Measurements from ENCODE around the gene DAAM2. TPM values are rescaled to one million over a fixed set of nuclear protein-coding genes. Genes with fewer than 3 reads are reported as not detected.

DAAM2 gene
- total and polyA plus RNA-seq, 2 experiments from 2014 or later = 1.8 to 5.6 TPM

- H3K79me2 ChIP-seq (ENCODE audit: insufficient read depth) = no peaks in the 10 kb centered on the region
- peaks cover 4% of the 10 kb centered on the region; the same call in 1 of the 2 replicates for H3K4me1 ChIP-seq (ENCODE audit: insufficient read depth)
- no peak overlapping the region for H3K27ac ChIP-seq
- H3F3A ChIP-seq (ENCODE audit: insufficient read depth) = no peaks in the 10 kb centered on the region
- H3K27me3 ChIP-seq (replicated peaks; ENCODE audit: insufficient read depth) = no peaks in the 10 kb centered on the region
- H3K4me2 ChIP-seq (ENCODE audit: unreplicated experiment) = no peak overlapping the region
- WGBS, 2 experiments (ENCODE audit: low coverage in 1 of 2, low lambda C conversion rate in 2 of 2, missing lambda C conversion rate in 2 of 2) = 38 to 40% methylated on average over 2 of the region's 2 CpGs
- in situ Hi-C loops (cut with MboI) = no loop called here
- no peaks in the 10 kb centered on the region for H3K9me2 ChIP-seq (ENCODE audit: insufficient read depth)
- H3K9ac ChIP-seq = no peak overlapping the region
- DNase-seq = no peak
- H2AFZ ChIP-seq = no peak overlapping the region
- H4K20me1 ChIP-seq (ENCODE audit: insufficient read depth) = no peaks in the 10 kb centered on the region
- H3K9me3 ChIP-seq (ENCODE audit: low read depth) = no peaks in the 10 kb centered on the region
- TF ChIP-seq EZH2 (IDR thresholded peaks at IDR 0.05; ENCODE audit: insufficient read depth, poor library complexity, severe bottlenecking) (no peak), EZH2phosphoT487 (IDR thresholded peaks at IDR 0.05; ENCODE audit: insufficient read depth, low read depth) (no peak)
- no peak overlapping the region for H3K4me3 ChIP-seq
- no peaks in the 10 kb centered on the region for H3K36me3 ChIP-seq (ENCODE audit: low read depth)
Observed at GRCh38 chr6:39935241-39935640, 143.1 kb downstream of the DAAM2 start.

- TF ChIP-seq EZH2 (IDR thresholded peaks at IDR 0.05; ENCODE audit: insufficient read depth, poor library complexity, severe bottlenecking) (no peak), EZH2phosphoT487 (IDR thresholded peaks at IDR 0.05; ENCODE audit: insufficient read depth, low read depth) (no peak)
- no peak overlapping the region for H3K9ac ChIP-seq
- no peaks in the 10 kb centered on the region for H3K79me2 ChIP-seq (ENCODE audit: insufficient read depth)
- H3K4me1 ChIP-seq (ENCODE audit: insufficient read depth) = peaks cover 4% of the 10 kb centered on the region; the same call in 1 of the 2 replicates
- in situ Hi-C loops (cut with MboI) = no loop called here
- H3K27ac ChIP-seq = no peak overlapping the region
- no peaks in the 10 kb centered on the region for H3K27me3 ChIP-seq (replicated peaks; ENCODE audit: insufficient read depth)
- no peaks in the 10 kb centered on the region for H4K20me1 ChIP-seq (ENCODE audit: insufficient read depth)
- no peak overlapping the region for H3K4me2 ChIP-seq (ENCODE audit: unreplicated experiment)
- no peak for DNase-seq
- H3F3A ChIP-seq (ENCODE audit: insufficient read depth) = no peaks in the 10 kb centered on the region
- 88 to 90% methylated on average over 1 of the region's 1 CpG for WGBS, 2 experiments (ENCODE audit: low coverage in 1 of 2, low lambda C conversion rate in 2 of 2, missing lambda C conversion rate in 2 of 2)
- H3K36me3 ChIP-seq (ENCODE audit: low read depth) = no peaks in the 10 kb centered on the region
- H3K9me3 ChIP-seq (ENCODE audit: low read depth) = no peaks in the 10 kb centered on the region
- no peaks in the 10 kb centered on the region for H3K9me2 ChIP-seq (ENCODE audit: insufficient read depth)
- H3K4me3 ChIP-seq = no peak overlapping the region
- H2AFZ ChIP-seq = no peak overlapping the region
Observed at GRCh38 chr6:39936857-39937256, 144.7 kb downstream of the DAAM2 start.

GRCh38 chr6:39937686-39938333 lies 145.6 kb downstream of the DAAM2 start:
- Histone ChIP-seq H3K79me2 (ENCODE audit: insufficient read depth) (no peaks in the 10 kb centered on the region), H3K4me3 (no peak overlapping the region), H2AFZ (no peak overlapping the region), H3K4me2 (ENCODE audit: unreplicated experiment) (no peak overlapping the region), H3K9me3 (ENCODE audit: low read depth) (no peaks in the 10 kb centered on the region), H3K9me2 (ENCODE audit: insufficient read depth) (no peaks in the 10 kb centered on the region), H3F3A (ENCODE audit: insufficient read depth) (no peaks in the 10 kb centered on the region), H3K4me1 (ENCODE audit: insufficient read depth) (peaks cover 4% of the 10 kb centered on the region; the same call in 1 of the 2 replicates), H3K36me3 (ENCODE audit: low read depth) (no peaks in the 10 kb centered on the region), H3K27ac (no peak overlapping the region), H4K20me1 (ENCODE audit: insufficient read depth) (no peaks in the 10 kb centered on the region), H3K27me3 (replicated peaks; ENCODE audit: insufficient read depth) (no peaks in the 10 kb centered on the region), H3K9ac (no peak overlapping the region)
- no peak for DNase-seq
- in situ Hi-C loops (cut with MboI) = no loop called here
- TF ChIP-seq EZH2 (IDR thresholded peaks at IDR 0.05; ENCODE audit: insufficient read depth, poor library complexity, severe bottlenecking) (no peak), EZH2phosphoT487 (IDR thresholded peaks at IDR 0.05; ENCODE audit: insufficient read depth, low read depth) (no peak)
- WGBS, 2 experiments (ENCODE audit: low coverage in 1 of 2, low lambda C conversion rate in 2 of 2, missing lambda C conversion rate in 2 of 2) = 29 to 35% methylated on average over 3 of the region's 3 CpGs

GRCh38 chr6:39938773-39939654 lies 146.8 kb downstream of the DAAM2 start:
- H3K4me3 ChIP-seq = no peak overlapping the region
- no peak overlapping the region for H3K4me2 ChIP-seq (ENCODE audit: unreplicated experiment)
- 62 to 67% methylated on average over 10 of the region's 10 CpGs for WGBS, 2 experiments (ENCODE audit: low coverage in 1 of 2, low lambda C conversion rate in 2 of 2, missing lambda C conversion rate in 2 of 2)
- H3K27ac ChIP-seq = no peak overlapping the region
- no peak overlapping the region for H3K9ac ChIP-seq
- no peaks in the 10 kb centered on the region for H3K36me3 ChIP-seq (ENCODE audit: low read depth)
- no peaks in the 10 kb centered on the region for H3K79me2 ChIP-seq (ENCODE audit: insufficient read depth)
- no peak for TF ChIP-seq EZH2phosphoT487 (IDR thresholded peaks at IDR 0.05; ENCODE audit: insufficient read depth, low read depth)
- TF ChIP-seq EZH2 (IDR thresholded peaks at IDR 0.05; ENCODE audit: insufficient read depth, poor library complexity, severe bottlenecking) = no peak
- no peaks in the 10 kb centered on the region for H3K27me3 ChIP-seq (replicated peaks; ENCODE audit: insufficient read depth)
- no peak overlapping the region for H2AFZ ChIP-seq
- H3K9me2 ChIP-seq (ENCODE audit: insufficient read depth) = no peaks in the 10 kb centered on the region
- in situ Hi-C loops (cut with MboI) = no loop called here
- no peaks in the 10 kb centered on the region for H4K20me1 ChIP-seq (ENCODE audit: insufficient read depth)
- H3F3A ChIP-seq (ENCODE audit: insufficient read depth) = no peaks in the 10 kb centered on the region
- no peaks in the 10 kb centered on the region for H3K9me3 ChIP-seq (ENCODE audit: low read depth)
- no peaks in the 10 kb centered on the region for H3K4me1 ChIP-seq (ENCODE audit: insufficient read depth)
- no peak for DNase-seq

All from GM23248 (cell line).